Left lung (tissue), 10 donors: ENCODE measurements around the gene ASCL2. TPM values are rescaled to one million over a fixed set of nuclear protein-coding genes. Genes with fewer than 3 reads are reported as not detected.

Experiments used
- ATAC-seq: fragments of 200-7000 bp; cut with Tn5 transposase; one replicate; pipeline ENCODE4 v1.9.1; 2020; ENCODE audit warnings: moderate library complexity
- DNase-seq, 4 donors: peaks; one replicate each; pipeline ENCODE4 v3.0.0-alpha.2; 2013 to 2020
- H3K27ac ChIP-seq, 2 donors: fragments of 200-600 bp; sonication (generic) in 1 of 2; one replicate each; pipeline versions ENCODE4 v1.5.0 to v1.8.0; 2020 to 2021
- H3K27me3 ChIP-seq, 2 donors: fragments of 200-600 bp; sonication (generic) in 1 of 2; one replicate each; pipeline versions ENCODE4 v1.5.0 to v1.8.0; 2020 to 2021
- H3K36me3 ChIP-seq, 2 donors: fragments of 200-600 bp; sonication (generic) in 1 of 2; one replicate each; pipeline versions ENCODE4 v1.5.0 to v1.8.0; 2020 to 2021
- H3K4me1 ChIP-seq, 2 donors: fragments of 200-600 bp; one replicate each; pipeline ENCODE4 v1.8.0; 2021
- H3K4me3 ChIP-seq, 2 donors: fragments of 200-600 bp; sonication (generic) in 1 of 2; one replicate each; pipeline versions ENCODE4 v1.5.0 to v1.8.0; 2020 to 2021; ENCODE audit warnings: mild to moderate bottlenecking in 1 of 2
- H3K9me3 ChIP-seq, 2 donors: fragments of 200-600 bp; sonication (generic) in 1 of 2; one replicate each; pipeline versions ENCODE4 v1.5.0 to v1.8.0; 2020 to 2021
- intact Hi-C, 2 donors: fragments of 100-400 bp; cut with DNase I; formaldehyde crosslinking; loops; one replicate each; pipeline versions ENCODE4 v1.11.2 to v1.14.2; 2022
- polyA plus RNA-seq, 6 donors: library from polyadenylated mRNA; unstranded; fragments of 120-200 nt; gene quantifications; one replicate each; pipeline ENCODE4 v1.2.1, GENCODE V29; 2013; ENCODE audit not compliant: insufficient read length in 6 of 6
- total RNA-seq, 2 donors: library from RNA; stranded (reverse); fragmentation: NEBNext Ultra II Directional; extraction: Animal tissue kit (Norgen Biotek cat#: 25700); gene quantifications; one replicate each; pipeline ENCODE4 v1.2.1, GENCODE V29; 2021
- TF ChIP-seq, protein P1 (sequence below), 2 donors: fragments of 200-600 bp; sonication (generic) in 1 of 2; IDR thresholded peaks; one replicate each; pipeline versions ENCODE4 v1.5.0 to v1.8.0; 2021; ENCODE audit warnings: antibody characterized with exemption in 2 of 2
- donor health status: DM: no; HTN: yes; CAD: no.
- donor health status: DM: no; HTN: no; CAD: no.

The ASCL2 gene
- total and polyA plus RNA-seq, 8 donors: 0.50 to 2.3 (median 1.2) TPM

DNA sequence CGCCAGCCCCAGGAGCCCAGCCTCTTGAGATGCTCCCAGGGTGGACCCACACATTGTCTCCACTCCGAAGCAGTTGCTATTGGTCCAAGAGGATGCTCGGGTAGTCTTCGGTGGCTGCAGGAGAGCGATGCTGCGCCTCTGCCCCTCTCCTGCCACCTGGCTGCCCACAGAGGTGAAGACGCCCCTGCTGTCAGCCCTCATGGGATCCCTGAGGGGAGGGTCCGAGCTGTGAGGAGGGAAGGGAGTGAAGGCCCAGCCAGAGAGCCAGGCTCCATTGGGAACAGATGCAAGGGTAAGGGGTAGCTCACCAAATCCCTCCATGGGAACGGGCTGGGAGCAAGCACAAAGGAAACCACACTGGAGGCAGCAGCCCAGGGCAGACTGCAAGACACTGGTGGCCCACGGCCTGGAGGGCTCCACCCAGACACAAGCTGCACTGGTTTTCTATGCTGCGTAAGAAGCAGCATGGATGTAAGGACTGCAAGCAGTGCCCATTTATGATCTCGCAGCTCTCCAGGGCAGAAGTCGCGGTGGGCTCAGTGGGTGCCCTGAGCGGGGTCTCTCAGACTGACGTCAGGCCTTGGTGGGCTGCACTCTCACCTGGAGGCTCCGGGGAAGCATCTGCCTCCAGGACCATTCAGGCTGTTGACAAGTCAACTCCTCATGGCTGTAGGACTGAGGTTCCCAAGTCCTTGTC is 47.1 kb upstream of the ASCL2 start:
- Histone ChIP-seq H3K4me3 (no peak overlapping the region), H3K27me3 (no peaks in the 10 kb centered on the region), H3K36me3 (no peaks in the 10 kb centered on the region), H3K9me3 (peaks cover 0 to 7% of the 10 kb centered on the region in 2 donors), H3K4me1 (peaks cover 7 to 12% of the 10 kb centered on the region in 2 donors), H3K27ac (no peak overlapping the region)
- peak in 1 of 4 donors; percentile 37 for DNase-seq
- intact Hi-C loops: no loop called here
- TF ChIP-seq, protein P1, sequence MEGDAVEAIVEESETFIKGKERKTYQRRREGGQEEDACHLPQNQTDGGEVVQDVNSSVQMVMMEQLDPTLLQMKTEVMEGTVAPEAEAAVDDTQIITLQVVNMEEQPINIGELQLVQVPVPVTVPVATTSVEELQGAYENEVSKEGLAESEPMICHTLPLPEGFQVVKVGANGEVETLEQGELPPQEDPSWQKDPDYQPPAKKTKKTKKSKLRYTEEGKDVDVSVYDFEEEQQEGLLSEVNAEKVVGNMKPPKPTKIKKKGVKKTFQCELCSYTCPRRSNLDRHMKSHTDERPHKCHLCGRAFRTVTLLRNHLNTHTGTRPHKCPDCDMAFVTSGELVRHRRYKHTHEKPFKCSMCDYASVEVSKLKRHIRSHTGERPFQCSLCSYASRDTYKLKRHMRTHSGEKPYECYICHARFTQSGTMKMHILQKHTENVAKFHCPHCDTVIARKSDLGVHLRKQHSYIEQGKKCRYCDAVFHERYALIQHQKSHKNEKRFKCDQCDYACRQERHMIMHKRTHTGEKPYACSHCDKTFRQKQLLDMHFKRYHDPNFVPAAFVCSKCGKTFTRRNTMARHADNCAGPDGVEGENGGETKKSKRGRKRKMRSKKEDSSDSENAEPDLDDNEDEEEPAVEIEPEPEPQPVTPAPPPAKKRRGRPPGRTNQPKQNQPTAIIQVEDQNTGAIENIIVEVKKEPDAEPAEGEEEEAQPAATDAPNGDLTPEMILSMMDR (IDR thresholded peaks at IDR 0.05): no peak
- ATAC-seq: no peak

DNA sequence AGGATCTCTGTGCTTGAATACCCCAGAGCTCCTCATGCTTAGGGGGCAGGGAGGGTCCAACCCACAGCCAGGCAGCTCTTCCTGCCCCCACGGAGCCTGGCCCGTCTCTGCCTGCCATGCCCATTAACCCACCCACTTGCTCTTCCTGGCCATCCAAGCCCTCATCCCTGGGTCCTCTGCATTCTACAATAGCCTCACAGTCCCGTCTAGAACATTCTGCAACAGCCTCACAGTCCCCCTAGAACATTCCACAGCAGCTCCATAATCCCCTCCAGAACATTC is 46.5 kb upstream of the ASCL2 start:
- Histone ChIP-seq H3K27me3 (no peaks in the 10 kb centered on the region), H3K27ac (no peak overlapping the region), H3K9me3 (peaks cover 0 to 7% of the 10 kb centered on the region in 2 donors), H3K4me1 (peaks cover 8 to 12% of the 10 kb centered on the region in 2 donors), H3K4me3 (no peak overlapping the region), H3K36me3 (no peaks in the 10 kb centered on the region)
- intact Hi-C loops: no loop called here
- no peak for DNase-seq
- TF ChIP-seq, protein P1 (IDR thresholded peaks at IDR 0.05): no peak
- no peak for ATAC-seq

DNA sequence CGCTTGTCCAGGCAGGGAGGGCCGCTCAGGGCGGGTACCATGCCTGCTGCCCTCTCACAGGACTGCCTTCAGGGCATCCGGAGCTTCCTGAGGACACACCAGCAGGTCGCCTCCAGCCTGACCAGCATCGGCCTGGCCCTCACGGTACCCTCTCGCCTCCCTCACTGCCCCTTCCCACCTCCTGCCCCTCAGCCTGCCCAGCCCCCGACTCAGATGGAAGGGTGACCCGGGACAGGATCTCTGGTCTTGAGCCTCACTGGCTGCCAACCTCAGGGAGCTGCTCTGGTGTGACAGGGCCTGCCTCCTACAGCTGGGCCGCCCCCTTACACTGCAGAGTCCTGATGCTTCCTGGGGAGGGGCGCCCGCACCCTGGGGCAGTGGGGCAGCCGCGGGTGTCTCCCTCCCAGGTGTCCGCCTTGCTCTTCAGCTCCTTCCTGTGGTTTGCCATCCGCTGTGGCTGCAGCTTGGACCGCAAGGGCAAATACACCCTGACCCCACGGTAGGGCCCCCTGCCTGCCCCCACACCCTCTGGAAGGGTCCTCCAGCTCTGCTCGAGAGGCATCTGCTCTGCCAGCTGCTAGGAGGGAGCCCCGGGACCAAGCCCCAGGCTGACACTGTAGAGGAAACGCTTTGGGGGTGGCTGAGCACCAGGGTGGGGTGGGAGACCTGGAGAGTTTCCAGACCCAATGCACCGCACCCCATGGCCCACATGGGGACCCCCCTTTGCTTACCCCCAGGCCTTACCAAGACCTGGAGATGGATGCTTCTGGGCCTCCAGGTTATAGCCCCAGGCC is 46.0 kb upstream of the ASCL2 start:
- Histone ChIP-seq H3K4me1 (peaks cover 8 to 12% of the 10 kb centered on the region in 2 donors), H3K4me3 (no peak overlapping the region), H3K27me3 (no peaks in the 10 kb centered on the region), H3K27ac (no peak overlapping the region), H3K9me3 (peaks cover 0 to 7% of the 10 kb centered on the region in 2 donors), H3K36me3 (no peaks in the 10 kb centered on the region)
- intact Hi-C loops: no loop called here
- TF ChIP-seq, protein P1 (IDR thresholded peaks at IDR 0.05): no peak
- ATAC-seq (no peak), DNase-seq (peak in 1 of 4 donors; percentile 64)

DNA sequence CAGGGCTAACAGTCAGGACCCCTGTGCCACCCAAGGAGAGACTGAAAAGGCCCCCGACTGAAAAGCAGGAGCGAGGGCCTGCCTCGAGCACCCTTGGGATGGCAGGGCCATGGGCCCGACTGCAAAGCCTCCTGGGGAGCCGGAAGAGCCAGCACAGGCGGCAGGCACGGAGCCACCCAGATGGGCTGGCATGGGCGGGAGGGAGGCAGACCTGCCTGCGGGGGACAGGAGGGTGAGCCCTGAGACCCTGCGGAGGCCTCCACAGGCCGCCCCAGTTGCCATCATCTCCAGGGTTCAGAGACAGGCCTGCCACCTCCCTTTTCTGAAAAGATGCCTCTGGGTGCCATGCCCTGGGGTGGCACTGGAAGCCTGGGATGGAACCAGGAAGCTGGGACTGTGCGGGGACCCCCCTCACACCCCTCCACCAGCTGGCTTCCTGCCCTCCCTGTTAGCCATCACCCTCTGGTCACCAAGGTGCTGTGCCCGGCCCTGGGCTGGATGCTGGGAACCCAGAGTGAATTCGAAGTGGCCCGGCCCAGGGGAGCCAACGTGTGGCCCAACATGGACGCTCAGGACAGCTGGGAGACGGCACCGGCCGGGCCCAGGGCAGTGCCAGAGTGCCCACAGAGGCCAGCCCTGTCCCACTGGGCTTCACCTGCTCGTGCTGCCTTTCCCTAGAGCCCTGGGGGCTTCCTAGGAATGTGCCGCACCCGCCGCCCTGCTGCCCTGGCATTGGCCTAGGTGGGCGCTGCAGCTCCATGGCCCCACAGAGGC is 45.2 kb upstream of the ASCL2 start:
- Histone ChIP-seq H3K27ac (peak overlapping the region in 1 of 2 donors; percentile 61), H3K36me3 (no peaks in the 10 kb centered on the region), H3K4me3 (no peak overlapping the region), H3K9me3 (peaks cover 0 to 7% of the 10 kb centered on the region in 2 donors), H3K4me1 (peaks cover 8 to 12% of the 10 kb centered on the region in 2 donors), H3K27me3 (no peaks in the 10 kb centered on the region)
- DNase-seq (peak in 1 of 4 donors; percentile 65), ATAC-seq (peak; percentile 10)
- TF ChIP-seq, protein P1 (IDR thresholded peaks at IDR 0.05): no peak
- intact Hi-C loops: no loop called here
